ENCODE data around the gene ESRRG.
"Not testable (repeated sequence)": the region's sequence is repeated elsewhere in the genome, so short reads cannot be mapped to it uniquely, and the experiment has no call there.

ESRRG gene

GRCh38 chr1:216705676-216706075, 17.6 kb downstream of the ESRRG start:
- no peak overlapping the region for H3K4me3 ChIP-seq (ENCODE audit: low read depth, low read length)

- H3K4me3 ChIP-seq (ENCODE audit: low read depth, low read length) = not testable (repeated sequence)
Measured at GRCh38 chr1:216704065-216704464, 19.2 kb downstream of the ESRRG start.

- H3K4me3 ChIP-seq (ENCODE audit: low read depth, low read length) = no peak overlapping the region
Measured at GRCh38 chr1:216702170-216702569, 21.1 kb downstream of the ESRRG start.

GRCh38 chr1:216700779-216701178, 22.4 kb downstream of the ESRRG start:
- H3K4me3 ChIP-seq (ENCODE audit: low read depth, low read length) = no peak overlapping the region

- no peak overlapping the region for H3K4me3 ChIP-seq (ENCODE audit: low read depth, low read length)
Measured at GRCh38 chr1:216691710-216692109, 31.5 kb downstream of the ESRRG start.

- H3K4me3 ChIP-seq (ENCODE audit: low read depth, low read length) = no peak overlapping the region
Measured at GRCh38 chr1:216690603-216691002, 32.6 kb downstream of the ESRRG start.

GRCh38 chr1:216688127-216688657, 35.0 kb downstream of the ESRRG start:
- no peak overlapping the region for H3K4me3 ChIP-seq (ENCODE audit: low read depth, low read length)

GRCh38 chr1:216686860-216687766, 36.1 kb downstream of the ESRRG start:
- no peak overlapping the region for H3K4me3 ChIP-seq (ENCODE audit: low read depth, low read length)

- H3K4me3 ChIP-seq (ENCODE audit: low read depth, low read length) = no peak overlapping the region
Measured at GRCh38 chr1:216682752-216683151, 40.5 kb downstream of the ESRRG start.

GRCh38 chr1:216679108-216679507, 44.1 kb downstream of the ESRRG start:
- H3K4me3 ChIP-seq (ENCODE audit: low read depth, low read length) = no peak overlapping the region

- no peak overlapping the region for H3K4me3 ChIP-seq (ENCODE audit: low read depth, low read length)
Measured at GRCh38 chr1:216670118-216670883, 52.9 kb downstream of the ESRRG start.

GRCh38 chr1:216666441-216666840, 56.8 kb downstream of the ESRRG start:
- H3K4me3 ChIP-seq (ENCODE audit: low read depth, low read length) = no peak overlapping the region

GRCh38 chr1:216665856-216666255, 57.4 kb downstream of the ESRRG start:
- H3K4me3 ChIP-seq (ENCODE audit: low read depth, low read length) = no peak overlapping the region

- H3K4me3 ChIP-seq (ENCODE audit: low read depth, low read length) = no peak overlapping the region
Measured at GRCh38 chr1:216665406-216665805, 57.8 kb downstream of the ESRRG start.

GRCh38 chr1:216662681-216663080, 60.5 kb downstream of the ESRRG start:
- H3K4me3 ChIP-seq (ENCODE audit: low read depth, low read length) = no peak overlapping the region

GRCh38 chr1:216660561-216660960, 62.7 kb downstream of the ESRRG start:
- H3K4me3 ChIP-seq (ENCODE audit: low read depth, low read length) = no peak overlapping the region

- no peak overlapping the region for H3K4me3 ChIP-seq (ENCODE audit: low read depth, low read length)
Measured at GRCh38 chr1:216653001-216653400, 70.2 kb downstream of the ESRRG start.

GRCh38 chr1:216651826-216652418, 71.3 kb downstream of the ESRRG start:
- no peak overlapping the region for H3K4me3 ChIP-seq (ENCODE audit: low read depth, low read length)

- H3K4me3 ChIP-seq (ENCODE audit: low read depth, low read length) = no peak overlapping the region
Measured at GRCh38 chr1:216643176-216643575, 80.1 kb downstream of the ESRRG start.

- no peak overlapping the region for H3K4me3 ChIP-seq (ENCODE audit: low read depth, low read length)
Measured at GRCh38 chr1:216641669-216642460, 81.4 kb downstream of the ESRRG start.

- H3K4me3 ChIP-seq (ENCODE audit: low read depth, low read length) = no peak overlapping the region
Measured at GRCh38 chr1:216640100-216640499, 83.1 kb downstream of the ESRRG start.
